ENCODE results near the gene PTRHD1. TPM values are rescaled to one million over a fixed set of nuclear protein-coding genes. Genes with fewer than 3 reads are reported as not detected.

Gene PTRHD1
- total RNA-seq, 4 donors from 2014 or later, result 22.6 to 41.8 (median 25.8) TPM

GRCh38 chr2:24787532-24787931 is 5.7 kb downstream of the PTRHD1 start:
- H3K27ac ChIP-seq, result no peak overlapping the region
- WGBS, 2 donors, result 70 to 81% methylated on average over 2 of the region's 2 CpGs
- intact Hi-C loops (cut with DNase I), result no loop called here
- no peaks in the 10 kb centered on the region for H3K9me3 ChIP-seq
- no peak overlapping the region for H3K4me3 ChIP-seq
- no peak for TF ChIP-seq POLR2A (IDR thresholded peaks at IDR 0.05)
- TF ChIP-seq, protein P1, sequence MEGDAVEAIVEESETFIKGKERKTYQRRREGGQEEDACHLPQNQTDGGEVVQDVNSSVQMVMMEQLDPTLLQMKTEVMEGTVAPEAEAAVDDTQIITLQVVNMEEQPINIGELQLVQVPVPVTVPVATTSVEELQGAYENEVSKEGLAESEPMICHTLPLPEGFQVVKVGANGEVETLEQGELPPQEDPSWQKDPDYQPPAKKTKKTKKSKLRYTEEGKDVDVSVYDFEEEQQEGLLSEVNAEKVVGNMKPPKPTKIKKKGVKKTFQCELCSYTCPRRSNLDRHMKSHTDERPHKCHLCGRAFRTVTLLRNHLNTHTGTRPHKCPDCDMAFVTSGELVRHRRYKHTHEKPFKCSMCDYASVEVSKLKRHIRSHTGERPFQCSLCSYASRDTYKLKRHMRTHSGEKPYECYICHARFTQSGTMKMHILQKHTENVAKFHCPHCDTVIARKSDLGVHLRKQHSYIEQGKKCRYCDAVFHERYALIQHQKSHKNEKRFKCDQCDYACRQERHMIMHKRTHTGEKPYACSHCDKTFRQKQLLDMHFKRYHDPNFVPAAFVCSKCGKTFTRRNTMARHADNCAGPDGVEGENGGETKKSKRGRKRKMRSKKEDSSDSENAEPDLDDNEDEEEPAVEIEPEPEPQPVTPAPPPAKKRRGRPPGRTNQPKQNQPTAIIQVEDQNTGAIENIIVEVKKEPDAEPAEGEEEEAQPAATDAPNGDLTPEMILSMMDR (IDR thresholded peaks at IDR 0.05), result no peak
- no peak for DNase-seq
- peaks cover 0 to 14% (median 0%) of the 10 kb centered on the region in 3 donors for H3K36me3 ChIP-seq
- peaks cover 0 to 18% (median 8%) of the 10 kb centered on the region in 3 donors for H3K4me1 ChIP-seq
- H3K27me3 ChIP-seq, result no peaks in the 10 kb centered on the region

GRCh38 chr2:24785671-24786321 is 7.4 kb downstream of the PTRHD1 start:
- H3K9me3 ChIP-seq, result no peaks in the 10 kb centered on the region
- no peak for DNase-seq
- no peaks in the 10 kb centered on the region for H3K27me3 ChIP-seq
- intact Hi-C loops (cut with DNase I), result no loop called here
- H3K4me1 ChIP-seq, result peaks cover 0 to under 1% (median 0%) of the 10 kb centered on the region in 3 donors
- TF ChIP-seq, protein P1 (IDR thresholded peaks at IDR 0.05), result no peak
- no peak for TF ChIP-seq POLR2A (IDR thresholded peaks at IDR 0.05)
- no peak overlapping the region for H3K4me3 ChIP-seq
- peaks cover 0 to 14% (median 0%) of the 10 kb centered on the region in 3 donors for H3K36me3 ChIP-seq
- WGBS, 2 donors, result 76 to 80% methylated on average over 6 of the region's 6 CpGs
- no peak overlapping the region for H3K27ac ChIP-seq

DNA sequence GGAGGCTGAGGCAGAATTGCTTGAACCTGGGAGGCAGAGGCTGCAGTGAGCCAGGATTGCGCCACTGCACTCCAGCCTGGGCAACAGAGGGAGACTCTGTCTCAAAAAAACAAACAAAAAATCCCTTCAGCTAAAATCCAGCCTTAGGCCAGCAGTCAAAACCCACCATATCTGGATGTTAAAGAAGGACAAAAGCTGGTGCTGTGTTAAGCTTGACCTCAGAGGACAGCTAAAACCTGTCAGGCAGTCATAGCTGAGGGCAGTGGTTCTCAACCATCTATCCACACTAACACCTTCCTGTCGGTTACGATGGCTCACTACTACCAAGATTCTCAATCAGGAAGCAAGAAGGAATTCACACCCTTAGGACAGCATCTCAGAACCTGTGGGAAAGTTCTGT is 9.6 kb downstream of the PTRHD1 start:
- Histone ChIP-seq H3K27ac (no peak overlapping the region), H3K4me1 (no peaks in the 10 kb centered on the region), H3K27me3 (no peaks in the 10 kb centered on the region), H3K9me3 (no peaks in the 10 kb centered on the region), H3K4me3 (no peak overlapping the region), H3K36me3 (no peaks in the 10 kb centered on the region)
- intact Hi-C loops (cut with DNase I), result no loop called here
- DNase-seq, result no peak
- WGBS, 2 donors, result 84 to 93% methylated on average over 2 of the region's 3 CpGs
- no peak for TF ChIP-seq POLR2A (IDR thresholded peaks at IDR 0.05)
- TF ChIP-seq, protein P1 (IDR thresholded peaks at IDR 0.05), result no peak

- H3K36me3 ChIP-seq, result no peaks in the 10 kb centered on the region
- TF ChIP-seq, protein P1 (IDR thresholded peaks at IDR 0.05), result no peak
- no peak for TF ChIP-seq POLR2A (IDR thresholded peaks at IDR 0.05)
- intact Hi-C loops (cut with DNase I), result no loop called here
Observed at GRCh38 chr2:24779116-24779515, 14.1 kb downstream of the PTRHD1 start.

DNA sequence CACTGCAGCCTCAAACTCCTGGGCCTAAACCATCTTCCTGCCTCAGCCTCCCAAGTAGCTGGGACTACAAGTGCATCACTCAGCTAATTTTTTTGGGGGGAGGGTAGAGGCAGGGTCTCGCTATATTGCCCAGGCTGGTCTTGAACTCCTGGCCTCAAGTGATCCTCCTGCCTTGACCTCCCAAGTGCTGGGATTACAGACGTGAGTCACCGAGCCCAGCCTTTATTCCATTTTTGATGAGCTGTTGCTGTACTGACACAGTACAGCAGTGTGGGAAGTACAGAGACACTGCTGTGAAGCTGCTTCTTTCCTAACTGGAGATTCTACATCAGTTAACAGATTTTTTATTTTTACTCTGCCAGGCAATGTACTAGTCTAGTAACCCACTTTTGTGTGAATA is 18.8 kb downstream of the PTRHD1 start:
- Histone ChIP-seq H3K36me3 (peaks cover 0 to 19% (median 0%) of the 10 kb centered on the region in 3 donors), H3K9me3 (no peaks in the 10 kb centered on the region), H3K4me3 (no peak overlapping the region), H3K27me3 (no peaks in the 10 kb centered on the region), H3K4me1 (no peaks in the 10 kb centered on the region), H3K27ac (no peak overlapping the region)
- no peak for DNase-seq
- TF ChIP-seq, protein P1 (IDR thresholded peaks at IDR 0.05), result no peak
- intact Hi-C loops (cut with DNase I), result no loop called here
- 60 to 83% methylated on average over 1 to 2 of the region's 3 CpGs for whole genome bisulfite sequencing, 2 donors

More at GRCh38 chr2:24779116-24779515, 14.1 kb downstream of the PTRHD1 start:
- DNase-seq, result no peak
- Histone ChIP-seq H3K27me3 (no peaks in the 10 kb centered on the region), H3K4me3 (no peak overlapping the region), H3K4me1 (no peaks in the 10 kb centered on the region), H3K9me3 (no peaks in the 10 kb centered on the region), H3K27ac (no peak overlapping the region)
- WGBS, 2 donors, result 70 to 88% methylated on average over 2 of the region's 2 CpGs

Data from esophagus squamous epithelium (tissue), 5 donors.